PFSK-1 (cell line): Measurements from ENCODE around the gene MMP15.

Experiments
- FOXP2 ChIP-seq: optimal IDR thresholded peaks from 2 replicates; pipeline ENCODE3; 2011; ENCODE audit warnings: borderline replicate concordance, control low read depth, inconsistent platforms; ENCODE audit not compliant: insufficient read depth; ENCODE audit errors: extremely low read length, extremely low read depth
- POLR2AphosphoS5 ChIP-seq: IDR thresholded peaks from 2 replicates; pipeline ENCODE4 v1.6.1; 2012; ENCODE audit warnings: low read depth, mild to moderate bottlenecking, control low read depth, low read length, moderate library complexity
- SIN3A ChIP-seq: IDR thresholded peaks from 2 replicates; pipeline ENCODE4 v1.6.1; 2012; ENCODE audit warnings: mild to moderate bottlenecking, low read length, moderate library complexity, borderline replicate concordance; ENCODE audit not compliant: insufficient read depth
- TAF1 ChIP-seq: IDR thresholded peaks from 2 replicates; pipeline ENCODE4 v1.6.1; 2012; ENCODE audit warnings: low read length, control low read depth, borderline replicate concordance; ENCODE audit not compliant: insufficient read depth
- TF ChIP-seq, protein P1 (sequence below), 2 experiments: IDR thresholded peaks; 2 replicates each; pipeline versions ENCODE4 v1.6.1 to v1.8.0; 2011 to 2012; ENCODE audit warnings: low read depth in 2 of 2, low read length in 2 of 2, control low read depth in 1 of 2, inconsistent platforms in 1 of 2, mild to moderate bottlenecking in 1 of 2, moderate library complexity in 1 of 2; ENCODE audit not compliant: insufficient read depth in 1 of 2

Gene MMP15

GRCh38 chr16:58000706-58001676, 24.6 kb upstream of the MMP15 start, which contains the start of gene USB1:
USB1 (plus strand) TSS chr16:58001407; CDS start chr16:58001484, 77 bp downstream.
- TF ChIP-seq FOXP2 (peak; percentile 31), SIN3A (no peak), TAF1 (peak; percentile 72; the same call in 1 of the 2 replicates), POLR2AphosphoS5 (peak; percentile 78)
- TF ChIP-seq, protein P1, sequence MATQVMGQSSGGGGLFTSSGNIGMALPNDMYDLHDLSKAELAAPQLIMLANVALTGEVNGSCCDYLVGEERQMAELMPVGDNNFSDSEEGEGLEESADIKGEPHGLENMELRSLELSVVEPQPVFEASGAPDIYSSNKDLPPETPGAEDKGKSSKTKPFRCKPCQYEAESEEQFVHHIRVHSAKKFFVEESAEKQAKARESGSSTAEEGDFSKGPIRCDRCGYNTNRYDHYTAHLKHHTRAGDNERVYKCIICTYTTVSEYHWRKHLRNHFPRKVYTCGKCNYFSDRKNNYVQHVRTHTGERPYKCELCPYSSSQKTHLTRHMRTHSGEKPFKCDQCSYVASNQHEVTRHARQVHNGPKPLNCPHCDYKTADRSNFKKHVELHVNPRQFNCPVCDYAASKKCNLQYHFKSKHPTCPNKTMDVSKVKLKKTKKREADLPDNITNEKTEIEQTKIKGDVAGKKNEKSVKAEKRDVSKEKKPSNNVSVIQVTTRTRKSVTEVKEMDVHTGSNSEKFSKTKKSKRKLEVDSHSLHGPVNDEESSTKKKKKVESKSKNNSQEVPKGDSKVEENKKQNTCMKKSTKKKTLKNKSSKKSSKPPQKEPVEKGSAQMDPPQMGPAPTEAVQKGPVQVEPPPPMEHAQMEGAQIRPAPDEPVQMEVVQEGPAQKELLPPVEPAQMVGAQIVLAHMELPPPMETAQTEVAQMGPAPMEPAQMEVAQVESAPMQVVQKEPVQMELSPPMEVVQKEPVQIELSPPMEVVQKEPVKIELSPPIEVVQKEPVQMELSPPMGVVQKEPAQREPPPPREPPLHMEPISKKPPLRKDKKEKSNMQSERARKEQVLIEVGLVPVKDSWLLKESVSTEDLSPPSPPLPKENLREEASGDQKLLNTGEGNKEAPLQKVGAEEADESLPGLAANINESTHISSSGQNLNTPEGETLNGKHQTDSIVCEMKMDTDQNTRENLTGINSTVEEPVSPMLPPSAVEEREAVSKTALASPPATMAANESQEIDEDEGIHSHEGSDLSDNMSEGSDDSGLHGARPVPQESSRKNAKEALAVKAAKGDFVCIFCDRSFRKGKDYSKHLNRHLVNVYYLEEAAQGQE (IDR thresholded peaks at IDR 0.05; ENCODE audit: insufficient read depth in 1 of 2, low read depth in 2 of 2, low read length in 2 of 2), result no peak

DNA sequence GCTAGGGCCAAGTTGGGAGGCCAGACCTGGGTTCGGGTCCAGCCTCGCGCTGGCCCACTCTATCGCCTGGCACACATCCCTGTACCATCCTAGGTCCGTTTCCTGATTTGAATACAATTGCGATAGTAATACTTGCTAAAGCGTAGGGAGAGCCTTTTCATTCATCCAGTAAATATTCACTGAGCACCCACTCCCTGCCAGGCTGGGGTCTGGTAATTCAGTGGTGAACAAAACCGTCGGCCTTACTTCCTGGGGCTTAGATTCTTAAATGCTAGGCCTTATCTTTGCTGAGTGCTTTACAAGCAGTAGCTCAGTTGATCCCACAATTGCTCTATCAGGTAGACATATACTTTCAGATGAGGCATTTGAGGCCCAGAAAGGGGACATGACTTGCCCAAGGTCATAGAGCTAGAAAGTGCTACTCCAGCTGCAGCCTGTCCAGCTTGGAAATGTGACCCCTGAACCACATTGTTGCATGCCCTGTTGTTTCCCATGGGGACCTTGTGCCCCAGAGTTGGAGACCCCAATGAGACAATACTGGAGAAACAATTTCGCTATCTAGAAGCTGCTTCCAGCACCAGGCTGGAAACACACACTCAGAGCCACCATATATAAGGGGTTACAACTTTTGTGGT, 23.7 kb upstream of the MMP15 start:
- TF ChIP-seq POLR2AphosphoS5, result no peak
- TF ChIP-seq, protein P1 (IDR thresholded peaks at IDR 0.05; ENCODE audit: insufficient read depth in 1 of 2, low read depth in 2 of 2, low read length in 2 of 2), result no peak
- no peak for TF ChIP-seq TAF1

- TF ChIP-seq SIN3A (no peak), TAF1 (no peak), FOXP2 (no peak), POLR2AphosphoS5 (no peak)
- TF ChIP-seq, protein P1 (IDR thresholded peaks at IDR 0.05; ENCODE audit: insufficient read depth in 1 of 2, low read depth in 2 of 2, low read length in 2 of 2), result no peak
These were observed 23.1 kb upstream of the MMP15 start for GRCh38 chr16:58002416-58002800.

- no peak for TF ChIP-seq SIN3A
- no peak for TF ChIP-seq TAF1
- no peak for TF ChIP-seq FOXP2
These were observed 22.6 kb upstream of the MMP15 start for GRCh38 chr16:58002936-58003335.

DNA sequence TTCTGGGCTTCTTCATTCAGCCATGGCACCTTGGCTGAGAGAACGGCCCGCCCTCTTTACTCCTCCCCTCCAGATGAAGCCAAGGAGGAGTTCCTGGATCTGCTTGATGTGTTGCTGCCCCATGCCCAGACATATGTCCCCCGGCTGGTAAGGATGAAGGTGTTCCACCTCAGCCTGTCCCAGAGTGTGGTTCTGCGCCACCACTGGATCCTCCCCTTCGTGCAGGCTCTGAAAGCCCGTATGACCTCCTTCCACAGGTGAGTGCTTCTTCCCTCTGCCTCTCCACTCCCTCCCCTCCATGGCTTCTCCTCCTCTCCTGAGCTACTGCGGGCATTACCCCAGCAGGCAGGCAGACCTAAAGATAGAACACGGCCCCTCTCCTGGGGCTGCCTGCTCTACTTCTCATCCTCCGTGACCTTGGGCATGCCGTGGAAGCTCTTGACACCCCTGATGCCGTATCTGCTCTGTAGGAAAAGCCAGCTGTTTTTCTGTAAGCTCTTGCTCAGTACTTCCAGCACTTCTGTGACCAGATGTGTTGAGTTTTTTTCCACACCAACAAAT, 15.6 kb upstream of the MMP15 start:
- TF ChIP-seq, protein P1 (IDR thresholded peaks at IDR 0.05; ENCODE audit: insufficient read depth in 1 of 2, low read depth in 2 of 2, low read length in 2 of 2), result no peak
- no peak for TF ChIP-seq POLR2AphosphoS5
- TF ChIP-seq TAF1, result no peak
- TF ChIP-seq FOXP2, result no peak
- TF ChIP-seq SIN3A, result no peak
